GM12878 (cell line): Measurements from ENCODE around the gene ACTN3. TPM values are rescaled to one million over a fixed set of nuclear protein-coding genes. Genes with fewer than 3 reads are reported as not detected.

ENCODE experiments used
- ATF7 ChIP-seq: fragments of 450-650 bp; IDR thresholded peaks from 2 replicates; pipeline ENCODE4 v1.6.1; 2016; ENCODE audit warnings: low read depth, mild to moderate bottlenecking
- BACH1 ChIP-seq: fragments of 450-650 bp; IDR thresholded peaks from 2 replicates; pipeline ENCODE4 v1.6.1; 2017; ENCODE audit warnings: mild to moderate bottlenecking, borderline replicate concordance
- CBFB ChIP-seq: IDR thresholded peaks from 2 replicates; pipeline ENCODE4 v1.6.1; 2016; ENCODE audit warnings: antibody characterized with exemption, low read depth
- CBX3 ChIP-seq: fragments of 200-600 bp; sonication (generic); IDR thresholded peaks from 2 replicates; pipeline ENCODE4 v1.6.1; 2016; ENCODE audit warnings: low read depth, borderline replicate concordance
- ESRRA ChIP-seq: IDR thresholded peaks from 2 replicates; pipeline ENCODE4 v1.6.1; 2012; ENCODE audit warnings: mild to moderate bottlenecking, low read length, improper control_type of control experiment
- ETV6 ChIP-seq, 2 experiments: fragments of 450-650 bp in 1 of 2; IDR thresholded peaks in 1 of 2; conservative IDR thresholded peaks in 1 of 2; 2 replicates each; pipeline ENCODE4 v1.6.1; 2014; ENCODE audit warnings: antibody characterized with exemption in 1 of 2, borderline replicate concordance in 1 of 2, low read depth in 1 of 2, mild to moderate bottlenecking in 1 of 2, moderate library complexity in 1 of 2
- EZH2 ChIP-seq: IDR thresholded peaks from 2 replicates; pipeline ENCODE4 v1.6.1; 2012; ENCODE audit warnings: low read depth, mild to moderate bottlenecking, control low read depth, inconsistent platforms, low read length, borderline replicate concordance; ENCODE audit not compliant: control insufficient read depth
- FOXK2 ChIP-seq: fragments of 450-650 bp; IDR thresholded peaks from 2 replicates; pipeline ENCODE4 v1.6.1; 2017; ENCODE audit warnings: mild to moderate bottlenecking, moderate library complexity
- GATAD2B ChIP-seq: fragments of 450-650 bp; conservative IDR thresholded peaks from 2 replicates; pipeline ENCODE4 v1.6.1; 2017; ENCODE audit warnings: low read depth, mild to moderate bottlenecking, moderate library complexity
- HDGF ChIP-seq: fragments of 450-650 bp; IDR thresholded peaks from 2 replicates; pipeline ENCODE4 v1.6.1; 2016; ENCODE audit warnings: antibody characterized with exemption
- IRF4 ChIP-seq: IDR thresholded peaks from 2 replicates; pipeline ENCODE4 v1.6.1; 2011; ENCODE audit warnings: low read depth, low read length
- MTA2 ChIP-seq: fragments of 450-650 bp; IDR thresholded peaks from 2 replicates; pipeline ENCODE4 v1.6.1; 2016; ENCODE audit warnings: low read depth, mild to moderate bottlenecking, moderate library complexity
- NR2C2 ChIP-seq: IDR thresholded peaks from 2 replicates; pipeline ENCODE4 v1.6.1; 2011; ENCODE audit warnings: borderline replicate concordance, low read depth; ENCODE audit not compliant: control insufficient read depth, insufficient read length
- NRF1 ChIP-seq: conservative IDR thresholded peaks from 2 replicates; pipeline ENCODE4 v1.6.1; 2011; ENCODE audit warnings: mild to moderate bottlenecking, low read depth, low read length, improper control_type of control experiment
- PAX8 ChIP-seq: fragments of 450-650 bp; IDR thresholded peaks from 2 replicates; pipeline ENCODE4 v1.6.1; 2017; ENCODE audit warnings: mild to moderate bottlenecking, moderate library complexity
- RB1 ChIP-seq: fragments of 450-650 bp; formaldehyde crosslinking; IDR thresholded peaks from 2 replicates; pipeline ENCODE4 v1.6.1; 2017; ENCODE audit warnings: mild to moderate bottlenecking, borderline replicate concordance
- RBBP5 ChIP-seq: fragments of 200-600 bp; sonication (generic); conservative IDR thresholded peaks from 2 replicates; pipeline ENCODE4 v1.6.1; 2016
- RCOR1 ChIP-seq: conservative IDR thresholded peaks from 2 replicates; pipeline ENCODE4 v1.6.1; 2012; ENCODE audit warnings: low read depth, low read length, improper control_type of control experiment
- RELA ChIP-seq: fragments of 450-650 bp; IDR thresholded peaks from 2 replicates; pipeline ENCODE4 v1.8.0; 2014; ENCODE audit warnings: borderline replicate concordance; ENCODE audit not compliant: partially characterized antibody
- RFX5 ChIP-seq: IDR thresholded peaks from 2 replicates; pipeline ENCODE4 v1.6.1; 2011; ENCODE audit warnings: low read depth, low read length, improper control_type of control experiment
- SMAD5 ChIP-seq: IDR thresholded peaks from 2 replicates; pipeline ENCODE4 v1.6.1; 2016; ENCODE audit warnings: antibody characterized with exemption, low read depth
- STAT1 ChIP-seq: fragments of 450-650 bp; conservative IDR thresholded peaks from 2 replicates; pipeline ENCODE4 v1.6.1; 2014; ENCODE audit warnings: antibody characterized with exemption, mild to moderate bottlenecking
- TAF1 ChIP-seq: IDR thresholded peaks from 2 replicates; pipeline ENCODE4 v1.6.1; 2011; ENCODE audit warnings: mild to moderate bottlenecking, low read depth, low read length, borderline replicate concordance
- polyA plus RNA-seq, 11 experiments: library from polyadenylated mRNA; depleted of rRNA in 4 of 11; unstranded in 6 of 11; stranded (reverse) in 5 of 11; fragments of >200 nt; fragmentation: Nextera tagmentation in 4 of 11; fragmentation: Illumina TruSeq in 1 of 11; extraction: Ambion mirVana in 4 of 11; extraction: Trizol in 1 of 11; gene quantifications; 1 replicate in 1 of 11; 2 replicates in 10 of 11; pipeline versions ENCODE4 v1.2.1 to v1.2.3, GENCODE V29; 2011 to 2016; ENCODE audit warnings: inconsistent platforms in 2 of 11, missing spikeins in 2 of 11, low read depth in 1 of 11
- total RNA-seq, 4 experiments: library from RNA; depleted of rRNA in 3 of 4; stranded (reverse); fragments of >200 nt in 3 of 4; fragmentation: Illumina TruSeq in 1 of 4; extraction: Trizol in 1 of 4; gene quantifications; 2 replicates each; pipeline versions ENCODE4 v1.2.1 to v1.2.3, GENCODE V29; 2013 to 2021
- TF ChIP-seq, protein P1 (sequence below): fragments of 450-650 bp; formaldehyde crosslinking; IDR thresholded peaks from 2 replicates; pipeline ENCODE4 v1.4.0; 2020; ENCODE audit warnings: mild to moderate bottlenecking, moderate library complexity
- TF ChIP-seq, protein P2 (sequence below): fragments of 450-650 bp; IDR thresholded peaks from 2 replicates; pipeline ENCODE4 v1.6.1; 2014; ENCODE audit warnings: mild to moderate bottlenecking
- TF ChIP-seq, protein P3 (sequence below): IDR thresholded peaks from 2 replicates; pipeline ENCODE4 v1.6.1; 2012; ENCODE audit warnings: low read depth, low read length, improper control_type of control experiment
- TF ChIP-seq, protein P4 (sequence below): IDR thresholded peaks from 2 replicates; pipeline ENCODE4 v1.6.1; 2012; ENCODE audit warnings: low read length, inconsistent platforms
- TF ChIP-seq, protein P5 (sequence below): IDR thresholded peaks from 2 replicates; pipeline ENCODE4 v1.6.1; 2011; ENCODE audit warnings: low read depth, mild to moderate bottlenecking, low read length, moderate library complexity, borderline replicate concordance; ENCODE audit errors: extremely low read depth

Gene ACTN3
- total and polyA plus RNA-seq, 10 of the 15 experiments (the other 5 are each of a cell fraction or from before 2014, with no cell fraction given) = 0.06 to 0.67 (median 0.17) TPM; not detected in 3

DNA sequence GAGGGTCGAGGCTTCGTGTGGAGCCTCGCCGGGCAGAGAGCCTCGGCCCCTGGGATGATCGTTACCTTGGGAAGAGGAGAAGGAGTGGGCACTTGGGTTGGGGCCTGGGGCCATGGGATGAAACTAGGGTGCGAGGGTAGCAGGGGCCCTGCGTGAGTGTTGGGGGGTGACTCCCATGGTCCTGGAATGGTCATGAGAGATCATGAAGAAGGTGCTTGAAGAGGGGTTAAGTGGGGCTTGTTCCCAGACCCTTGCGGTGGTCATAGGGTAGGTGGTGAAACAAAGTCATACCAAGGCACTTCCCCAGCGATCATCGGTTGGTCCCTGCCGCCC is 46.6 kb downstream of the ACTN3 start (continued):
- TF ChIP-seq, protein P1, sequence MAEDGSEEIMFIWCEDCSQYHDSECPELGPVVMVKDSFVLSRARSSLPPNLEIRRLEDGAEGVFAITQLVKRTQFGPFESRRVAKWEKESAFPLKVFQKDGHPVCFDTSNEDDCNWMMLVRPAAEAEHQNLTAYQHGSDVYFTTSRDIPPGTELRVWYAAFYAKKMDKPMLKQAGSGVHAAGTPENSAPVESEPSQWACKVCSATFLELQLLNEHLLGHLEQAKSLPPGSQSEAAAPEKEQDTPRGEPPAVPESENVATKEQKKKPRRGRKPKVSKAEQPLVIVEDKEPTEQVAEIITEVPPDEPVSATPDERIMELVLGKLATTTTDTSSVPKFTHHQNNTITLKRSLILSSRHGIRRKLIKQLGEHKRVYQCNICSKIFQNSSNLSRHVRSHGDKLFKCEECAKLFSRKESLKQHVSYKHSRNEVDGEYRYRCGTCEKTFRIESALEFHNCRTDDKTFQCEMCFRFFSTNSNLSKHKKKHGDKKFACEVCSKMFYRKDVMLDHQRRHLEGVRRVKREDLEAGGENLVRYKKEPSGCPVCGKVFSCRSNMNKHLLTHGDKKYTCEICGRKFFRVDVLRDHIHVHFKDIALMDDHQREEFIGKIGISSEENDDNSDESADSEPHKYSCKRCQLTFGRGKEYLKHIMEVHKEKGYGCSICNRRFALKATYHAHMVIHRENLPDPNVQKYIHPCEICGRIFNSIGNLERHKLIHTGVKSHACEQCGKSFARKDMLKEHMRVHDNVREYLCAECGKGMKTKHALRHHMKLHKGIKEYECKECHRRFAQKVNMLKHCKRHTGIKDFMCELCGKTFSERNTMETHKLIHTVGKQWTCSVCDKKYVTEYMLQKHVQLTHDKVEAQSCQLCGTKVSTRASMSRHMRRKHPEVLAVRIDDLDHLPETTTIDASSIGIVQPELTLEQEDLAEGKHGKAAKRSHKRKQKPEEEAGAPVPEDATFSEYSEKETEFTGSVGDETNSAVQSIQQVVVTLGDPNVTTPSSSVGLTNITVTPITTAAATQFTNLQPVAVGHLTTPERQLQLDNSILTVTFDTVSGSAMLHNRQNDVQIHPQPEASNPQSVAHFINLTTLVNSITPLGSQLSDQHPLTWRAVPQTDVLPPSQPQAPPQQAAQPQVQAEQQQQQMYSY (CRISPR knock-in tag) = no peak
- peak; percentile 51 for TF ChIP-seq ATF7
- no peak for TF ChIP-seq RFX5
- TF ChIP-seq STAT1 = no peak
- TF ChIP-seq, protein P2, sequence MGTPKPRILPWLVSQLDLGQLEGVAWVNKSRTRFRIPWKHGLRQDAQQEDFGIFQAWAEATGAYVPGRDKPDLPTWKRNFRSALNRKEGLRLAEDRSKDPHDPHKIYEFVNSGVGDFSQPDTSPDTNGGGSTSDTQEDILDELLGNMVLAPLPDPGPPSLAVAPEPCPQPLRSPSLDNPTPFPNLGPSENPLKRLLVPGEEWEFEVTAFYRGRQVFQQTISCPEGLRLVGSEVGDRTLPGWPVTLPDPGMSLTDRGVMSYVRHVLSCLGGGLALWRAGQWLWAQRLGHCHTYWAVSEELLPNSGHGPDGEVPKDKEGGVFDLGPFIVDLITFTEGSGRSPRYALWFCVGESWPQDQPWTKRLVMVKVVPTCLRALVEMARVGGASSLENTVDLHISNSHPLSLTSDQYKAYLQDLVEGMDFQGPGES = no peak
- TF ChIP-seq RB1 = 0 out of 2 replicates have a peak, but pooled peaks have one; percentile 23
- peak; percentile 65 for TF ChIP-seq FOXK2
- TF ChIP-seq TAF1 = no peak
- no peak for TF ChIP-seq RCOR1
- TF ChIP-seq EZH2 = no peak
- no peak for TF ChIP-seq RELA
- no peak for TF ChIP-seq IRF4
- TF ChIP-seq, protein P3, sequence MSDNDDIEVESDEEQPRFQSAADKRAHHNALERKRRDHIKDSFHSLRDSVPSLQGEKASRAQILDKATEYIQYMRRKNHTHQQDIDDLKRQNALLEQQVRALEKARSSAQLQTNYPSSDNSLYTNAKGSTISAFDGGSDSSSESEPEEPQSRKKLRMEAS = no peak
- peak; percentile 51; the same call in 1 of the 2 replicates for TF ChIP-seq HDGF
- TF ChIP-seq PAX8 = no peak
- TF ChIP-seq, protein P4, sequence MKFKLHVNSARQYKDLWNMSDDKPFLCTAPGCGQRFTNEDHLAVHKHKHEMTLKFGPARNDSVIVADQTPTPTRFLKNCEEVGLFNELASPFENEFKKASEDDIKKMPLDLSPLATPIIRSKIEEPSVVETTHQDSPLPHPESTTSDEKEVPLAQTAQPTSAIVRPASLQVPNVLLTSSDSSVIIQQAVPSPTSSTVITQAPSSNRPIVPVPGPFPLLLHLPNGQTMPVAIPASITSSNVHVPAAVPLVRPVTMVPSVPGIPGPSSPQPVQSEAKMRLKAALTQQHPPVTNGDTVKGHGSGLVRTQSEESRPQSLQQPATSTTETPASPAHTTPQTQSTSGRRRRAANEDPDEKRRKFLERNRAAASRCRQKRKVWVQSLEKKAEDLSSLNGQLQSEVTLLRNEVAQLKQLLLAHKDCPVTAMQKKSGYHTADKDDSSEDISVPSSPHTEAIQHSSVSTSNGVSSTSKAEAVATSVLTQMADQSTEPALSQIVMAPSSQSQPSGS = no peak
- no peak for TF ChIP-seq NRF1
- no peak for TF ChIP-seq RBBP5
- TF ChIP-seq GATAD2B = 0 out of 2 replicates have a peak, but pooled peaks have one; percentile 45
- no peak for TF ChIP-seq CBFB
- no peak for TF ChIP-seq CBX3
- TF ChIP-seq NR2C2 = no peak
- no peak for TF ChIP-seq MTA2
- no peak for TF ChIP-seq ESRRA
- no peak for TF ChIP-seq SMAD5
- TF ChIP-seq BACH1 = 0 out of 2 replicates have a peak, but pooled peaks have one; percentile 7
- TF ChIP-seq, protein P5, sequence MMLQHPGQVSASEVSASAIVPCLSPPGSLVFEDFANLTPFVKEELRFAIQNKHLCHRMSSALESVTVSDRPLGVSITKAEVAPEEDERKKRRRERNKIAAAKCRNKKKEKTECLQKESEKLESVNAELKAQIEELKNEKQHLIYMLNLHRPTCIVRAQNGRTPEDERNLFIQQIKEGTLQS = no peak
- TF ChIP-seq ETV6 (conservative IDR thresholded peaks at IDR 0.05 in 1 of 2, IDR thresholded peaks at IDR 0.05 in 1 of 2; ENCODE audit: borderline replicate concordance in 1 of 2, low read depth in 1 of 2) = no peak
